NCI-H345 treated with DMSO at 0.1 percent for 48 hours (cell line): Measurements from ENCODE around the gene ZBTB1.
"Not testable (repeated sequence)": the region's sequence is repeated elsewhere in the genome, so short reads cannot be mapped to it uniquely, and the experiment has no call there.

Source experiments
- DNase-seq: peaks from one replicate; lab custom pipeline; 2025; ENCODE audit not compliant: unreplicated experiment; lab: John Stamatoyannopoulos, UW

Gene ZBTB1

GRCh38 chr14:64563696-64564095 lies 59.1 kb downstream of the ZBTB1 start:
- no peak for DNase-seq

GRCh38 chr14:64566651-64567122 lies 62.1 kb downstream of the ZBTB1 start:
- DNase-seq = no peak

GRCh38 chr14:64569138-64569631 lies 64.6 kb downstream of the ZBTB1 start:
- no peak for DNase-seq

GRCh38 chr14:64569646-64570045 lies 65.1 kb downstream of the ZBTB1 start:
- not testable (repeated sequence) for DNase-seq

- no peak for DNase-seq
Measured at GRCh38 chr14:64572386-64573104, 68.0 kb downstream of the ZBTB1 start.

GRCh38 chr14:64573109-64573508 lies 68.5 kb downstream of the ZBTB1 start:
- DNase-seq = peak; percentile 30
